T-cell (primary cell): ENCODE measurements around the gene USP5. TPM values are rescaled to one million over a fixed set of nuclear protein-coding genes. Genes with fewer than 3 reads are reported as not detected.
A peak's percentile ranks its signal among the peaks of the same experiment; 100 is the strongest.

ENCODE experiments used
- ATAC-seq, 4 experiments: fragments of 200-7000 bp in 3 of 4; fragments of 150-1000 bp in 1 of 4; cut with Tn5 transposase; replicated peaks in 1 of 4; 1 replicate in 3 of 4; 2 replicates in 1 of 4; pipeline ENCODE4 v1.10.0; 2021; ENCODE audit warnings: moderate library complexity in 3 of 4, mild to moderate bottlenecking in 2 of 4, moderate number of reproducible peaks in 1 of 4
- CTCF ChIA-PET, 2 donors: fragments of 300-600 bp; sonication (Branson Sonifier 250); formaldehyde crosslinking; loops; one replicate each; lab custom pipeline; 2022; ENCODE audit warnings: antibody characterized with exemption in 2 of 2; lab: Charles Lee
- POLR2A ChIA-PET, 2 donors: fragments of 300-600 bp; sonication (Branson Sonifier 250); formaldehyde crosslinking; loops; one replicate each; lab custom pipeline; 2022; ENCODE audit warnings: antibody characterized with exemption in 2 of 2; lab: Charles Lee
- DNase-seq, 35 experiments: peaks; one replicate each; pipeline versions ENCODE4 v3.0.0 to v3.0.0-alpha.2; 2013 to 2023
- H3K27ac ChIP-seq: one replicate; pipeline ENCODE4 v1.5.1; 2013; ENCODE audit warnings: low read length
- H3K27me3 ChIP-seq, 2 experiments: replicated peaks in 1 of 2; 1 replicate in 1 of 2; 2 replicates in 1 of 2; pipeline versions ENCODE4 v1.6.1 to v1.7.0; 2013; ENCODE audit warnings: low read length in 1 of 2, mixed read lengths in 1 of 2; ENCODE audit not compliant: control insufficient read depth in 2 of 2, insufficient read depth in 2 of 2; ENCODE audit errors: extremely low read depth in 1 of 2
- H3K36me3 ChIP-seq, 2 donors: 1 replicate in 1 of 2; 2 replicates in 1 of 2; pipeline versions ENCODE4 v1.6.1 to v1.7.0; 2013; ENCODE audit warnings: low read length in 1 of 2; ENCODE audit not compliant: control insufficient read depth in 2 of 2, insufficient read depth in 1 of 2; ENCODE audit errors: extremely low read depth in 1 of 2
- H3K4me1 ChIP-seq, 2 experiments: 1 replicate in 1 of 2; 2 replicates in 1 of 2; pipeline versions ENCODE4 v1.6.1 to v1.7.0; 2013; ENCODE audit warnings: low read length in 2 of 2, mixed read lengths in 1 of 2; ENCODE audit not compliant: insufficient read depth in 2 of 2, control insufficient read depth in 1 of 2; ENCODE audit errors: extremely low read depth in 1 of 2
- H3K4me3 ChIP-seq, 2 donors: 1 replicate in 1 of 2; 2 replicates in 1 of 2; pipeline versions ENCODE4 v1.5.1 to v1.7.0; 2013; ENCODE audit warnings: mild to moderate bottlenecking in 2 of 2, low read length in 1 of 2, moderate library complexity in 1 of 2; ENCODE audit not compliant: control insufficient read depth in 1 of 2; ENCODE audit errors: extremely low read depth in 1 of 2
- H3K9me3 ChIP-seq: 2 replicates; pipeline ENCODE4 v1.7.0; 2013
- H3K27ac Mint-ChIP-seq, 2 donors: one replicate each; pipeline ENCODE4 v1.8.0; 2020 to 2021; ENCODE audit warnings: mild to moderate bottlenecking in 2 of 2, mixed read lengths in 2 of 2
- H3K27me3 Mint-ChIP-seq, 2 donors: one replicate each; pipeline ENCODE4 v1.8.0; 2021 to 2022; ENCODE audit warnings: mixed read lengths in 2 of 2
- H3K36me3 Mint-ChIP-seq: one replicate; pipeline ENCODE4 v1.8.0; 2021; ENCODE audit warnings: mixed read lengths
- H3K4me1 Mint-ChIP-seq, 3 donors: one replicate each; pipeline ENCODE4 v1.8.0; 2020 to 2022; ENCODE audit warnings: mixed read lengths in 3 of 3, mild to moderate bottlenecking in 1 of 3
- H3K4me3 Mint-ChIP-seq, 3 donors: one replicate each; pipeline ENCODE4 v1.8.0; 2020 to 2022; ENCODE audit warnings: mild to moderate bottlenecking in 3 of 3, mixed read lengths in 3 of 3, moderate library complexity in 3 of 3
- H3K9me3 Mint-ChIP-seq, 3 donors: one replicate each; pipeline ENCODE4 v1.8.0; 2020 to 2022; ENCODE audit warnings: mixed read lengths in 3 of 3
- WGBS: methylation state at CpG from one replicate; pipeline ENCODE4 v1.1.5; 2013; ENCODE audit warnings: missing lambda C conversion rate; ENCODE audit not compliant: insufficient coverage; 5-methylcytosine and 5-hydroxymethylcytosine counted together
- total RNA-seq, 35 experiments: library from RNA in 6 of 35; stranded (reverse) in 6 of 35; fragments of 120-200 nt in 1 of 35; gene quantifications; one replicate each; pipeline versions ENCODE4 v1.2.1 to v1.2.4 and lab custom pipeline; 2013 to 2026

USP5 gene
- total RNA-seq, 5 donors from 2014 or later (not counting 1 experiment from before 2014, with no cell fraction given) = 64.2 to 95.8 (median 85.8) TPM

DNA sequence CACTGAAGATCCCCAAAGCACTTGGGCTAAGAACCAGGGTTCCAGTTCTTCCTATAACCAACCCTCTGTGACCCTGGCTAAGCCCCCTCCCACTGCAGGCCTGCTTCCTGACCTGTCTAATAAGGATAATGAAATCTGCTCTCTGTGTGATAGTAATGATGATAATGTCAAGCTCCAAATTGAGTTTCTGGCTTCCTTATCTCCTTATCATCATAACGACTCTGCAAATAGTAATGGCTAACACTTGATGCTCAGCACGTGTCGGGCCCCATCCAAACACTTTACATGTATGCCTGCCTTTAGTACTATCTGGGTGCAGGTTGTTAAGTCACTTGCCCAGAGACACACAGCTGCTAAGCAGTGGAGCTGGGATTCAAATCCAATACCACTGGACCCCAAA, 35.4 kb upstream of the USP5 start:
- ChIA-PET CTCF (interaction anchor here in 1 of 2 donors (1.1 kb wide), 1 partner anchor 11 kb away, joined by 3 read pairs; no protein-coding TSS in a partner anchor), POLR2A (no interaction called here)
- Histone ChIP-seq H3K4me1 (peaks cover 3 to 13% of the 10 kb centered on the region in 2 experiments), H3K27ac (no peak overlapping the region), H3K4me3 (no peak overlapping the region), H3K9me3 (no peaks in the 10 kb centered on the region), H3K27me3 (peaks cover 0 to 11% of the 10 kb centered on the region in 2 experiments), H3K36me3 (peaks cover 10 to 47% of the 10 kb centered on the region in 2 donors)
- DNase-seq (no peak), ATAC-seq (no peak)
- H3K27me3 Mint-ChIP-seq = peaks cover 0 to 7% of the 10 kb centered on the region in 2 donors
- peaks cover 7 to 17% (median 12%) of the 10 kb centered on the region in 3 donors for H3K4me1 Mint-ChIP-seq
- H3K36me3 Mint-ChIP-seq = peaks cover 23% of the 10 kb centered on the region
- no CpG with 5 or more reads among the region's 3 CpGs for WGBS
- H3K9me3 Mint-ChIP-seq = no peaks in the 10 kb centered on the region
- H3K4me3 Mint-ChIP-seq = no peak overlapping the region
- no peak overlapping the region for H3K27ac Mint-ChIP-seq

DNA sequence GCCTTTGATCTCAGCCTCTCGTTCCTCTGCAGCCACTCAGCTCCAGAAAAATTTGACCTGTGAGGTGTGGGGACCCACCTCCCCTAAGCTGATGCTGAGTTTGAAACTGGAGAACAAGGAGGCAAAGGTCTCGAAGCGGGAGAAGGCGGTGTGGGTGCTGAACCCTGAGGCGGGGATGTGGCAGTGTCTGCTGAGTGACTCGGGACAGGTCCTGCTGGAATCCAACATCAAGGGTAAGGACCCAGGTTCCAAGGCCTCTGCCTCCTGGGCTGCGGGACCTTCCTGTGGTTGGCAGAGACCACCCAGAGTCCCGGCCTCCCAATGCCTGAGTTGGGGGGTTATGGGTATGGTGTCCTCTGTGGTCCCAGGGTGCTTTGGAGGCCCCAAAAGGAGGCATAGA, 34.9 kb upstream of the USP5 start:
- H3K36me3 ChIP-seq = peaks cover 10 to 47% of the 10 kb centered on the region in 2 donors
- Mint-ChIP-seq H3K4me1 (peaks cover 10 to 22% (median 15%) of the 10 kb centered on the region in 3 donors), H3K27ac (no peak overlapping the region), H3K27me3 (peaks cover 0 to 7% of the 10 kb centered on the region in 2 donors), H3K36me3 (peaks cover 23% of the 10 kb centered on the region), H3K4me3 (no peak overlapping the region), H3K9me3 (no peaks in the 10 kb centered on the region)
- no peaks in the 10 kb centered on the region for H3K9me3 ChIP-seq
- no peak overlapping the region for H3K27ac ChIP-seq
- POLR2A ChIA-PET = no interaction called here
- H3K4me3 ChIP-seq = no peak overlapping the region
- H3K4me1 ChIP-seq = peaks cover 3 to 18% of the 10 kb centered on the region in 2 experiments
- CTCF ChIA-PET = interaction anchor here in 1 of 2 donors (1.1 kb wide), 1 partner anchor 11 kb away, joined by 3 read pairs; no protein-coding TSS in a partner anchor
- ATAC-seq = no peak
- 94% methylated on average over 8 of the region's 8 CpGs for WGBS
- no peak for DNase-seq
- peaks cover 0 to 16% of the 10 kb centered on the region in 2 experiments for H3K27me3 ChIP-seq

DNA sequence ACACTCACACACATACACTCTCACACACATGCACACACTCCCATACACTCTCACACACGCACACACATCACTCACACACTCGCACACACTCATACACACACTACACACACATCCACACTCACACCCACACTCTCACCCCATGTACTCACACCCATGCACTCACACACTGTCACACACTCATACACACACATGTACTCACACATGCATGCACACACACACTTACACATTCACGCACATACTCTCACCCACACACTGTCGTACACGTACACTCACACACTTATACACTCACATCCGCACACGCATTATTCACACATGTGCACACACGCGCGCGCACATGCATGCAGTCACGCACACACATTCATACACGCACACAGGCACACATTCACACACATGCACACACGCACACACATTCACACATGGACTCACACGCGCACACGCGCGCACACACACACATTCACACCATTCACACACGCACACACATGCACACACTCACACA, 34.2 kb upstream of the USP5 start:
- H3K36me3 ChIP-seq = peaks cover 10 to 47% of the 10 kb centered on the region in 2 donors
- CTCF ChIA-PET = interaction anchor here in 1 of 2 donors (0.5 kb wide), 1 partner anchor 91 kb away, joined by 3 read pairs; no protein-coding TSS in a partner anchor
- Mint-ChIP-seq H3K9me3 (no peaks in the 10 kb centered on the region), H3K27me3 (peaks cover under 1 to 8% of the 10 kb centered on the region in 2 donors), H3K4me1 (peaks cover 12 to 27% (median 16%) of the 10 kb centered on the region in 3 donors), H3K4me3 (no peak overlapping the region), H3K36me3 (peaks cover 23% of the 10 kb centered on the region), H3K27ac (no peak overlapping the region)
- ATAC-seq = no peak
- no peak overlapping the region for H3K27ac ChIP-seq
- DNase-seq = no peak
- H3K4me1 ChIP-seq = peaks cover 3 to 19% of the 10 kb centered on the region in 2 experiments
- peaks cover 0 to 21% of the 10 kb centered on the region in 2 experiments for H3K27me3 ChIP-seq
- no peaks in the 10 kb centered on the region for H3K9me3 ChIP-seq
- no peak overlapping the region for H3K4me3 ChIP-seq
- WGBS = 83% methylated on average over 16 of the region's 20 CpGs
- POLR2A ChIA-PET = no interaction called here

DNA sequence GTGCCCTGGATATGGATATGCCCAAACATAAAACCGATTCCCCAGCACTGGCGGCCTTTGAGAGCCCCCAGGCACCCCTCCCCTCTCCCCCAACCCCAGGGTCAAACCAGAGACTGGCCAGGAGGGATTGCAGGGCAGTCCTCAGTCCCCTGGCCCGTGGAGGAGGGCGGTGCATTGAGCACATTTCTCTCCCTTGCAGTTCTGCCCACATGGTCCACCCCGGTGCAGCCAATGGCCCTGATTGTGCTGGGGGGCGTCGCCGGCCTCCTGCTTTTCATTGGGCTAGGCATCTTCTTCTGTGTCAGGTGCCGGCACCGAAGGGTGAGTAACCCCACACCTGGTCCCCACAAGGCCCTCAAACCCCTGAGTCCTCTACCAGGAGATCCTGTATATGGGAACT, 33.7 kb upstream of the USP5 start:
- H3K27me3 ChIP-seq = peaks cover 0 to 24% of the 10 kb centered on the region in 2 experiments
- H3K27me3 Mint-ChIP-seq = peaks cover 4 to 14% of the 10 kb centered on the region in 2 donors
- DNase-seq = no peak
- no peak overlapping the region for H3K27ac ChIP-seq
- ATAC-seq = no peak
- H3K9me3 Mint-ChIP-seq = no peaks in the 10 kb centered on the region
- peaks cover 12 to 30% (median 16%) of the 10 kb centered on the region in 3 donors for H3K4me1 Mint-ChIP-seq
- peaks cover 23% of the 10 kb centered on the region for H3K36me3 Mint-ChIP-seq
- H3K27ac Mint-ChIP-seq = no peak overlapping the region
- H3K4me3 Mint-ChIP-seq = no peak overlapping the region
- H3K4me3 ChIP-seq = no peak overlapping the region
- POLR2A ChIA-PET = no interaction called here
- H3K4me1 ChIP-seq = peaks cover 3 to 19% of the 10 kb centered on the region in 2 experiments
- H3K9me3 ChIP-seq = no peaks in the 10 kb centered on the region
- H3K36me3 ChIP-seq = peaks cover 10 to 47% of the 10 kb centered on the region in 2 donors
- CTCF ChIA-PET = interaction anchor here in 1 of 2 donors (0.5 kb wide), 1 partner anchor 92 kb away, joined by 3 read pairs; no protein-coding TSS in a partner anchor
- WGBS = 90% methylated on average over 10 of the region's 10 CpGs

DNA sequence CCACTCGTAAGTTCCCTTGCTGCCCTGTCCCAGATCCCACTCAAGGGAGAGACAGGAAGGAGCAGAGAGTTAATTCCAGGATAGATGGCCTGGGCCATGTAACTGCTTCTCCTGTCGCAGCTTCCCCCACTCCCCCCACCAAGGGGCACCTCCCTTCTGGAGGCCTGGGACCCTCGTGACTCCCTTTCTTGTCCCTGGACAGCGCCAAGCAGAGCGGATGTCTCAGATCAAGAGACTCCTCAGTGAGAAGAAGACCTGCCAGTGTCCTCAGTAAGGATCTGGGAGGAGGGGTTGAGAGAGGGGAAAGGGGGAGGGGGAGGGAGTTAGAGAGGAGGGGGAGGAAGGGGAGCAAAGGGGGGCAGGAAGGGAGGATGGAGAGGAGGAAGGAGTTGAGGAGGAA, 33.3 kb upstream of the USP5 start:
- H3K36me3 ChIP-seq = peaks cover 10 to 47% of the 10 kb centered on the region in 2 donors
- no peaks in the 10 kb centered on the region for H3K9me3 Mint-ChIP-seq
- peaks cover 0 to 28% of the 10 kb centered on the region in 2 experiments for H3K27me3 ChIP-seq
- H3K27ac Mint-ChIP-seq = no peak overlapping the region
- H3K36me3 Mint-ChIP-seq = peaks cover 23% of the 10 kb centered on the region
- peaks cover 12 to 30% (median 16%) of the 10 kb centered on the region in 3 donors for H3K4me1 Mint-ChIP-seq
- DNase-seq (no peak), ATAC-seq (no peak)
- H3K4me3 ChIP-seq = no peak overlapping the region
- CTCF ChIA-PET = interaction anchor here in 1 of 2 donors (0.6 kb wide), 1 partner anchor 48 kb away, joined by 5 read pairs; no protein-coding TSS in a partner anchor
- POLR2A ChIA-PET = interaction anchor here in 1 of 2 donors (0.7 kb wide), 1 partner anchor 10 kb away, joined by 6 read pairs; no protein-coding TSS in a partner anchor
- WGBS = 93% methylated on average over 3 of the region's 5 CpGs
- H3K27me3 Mint-ChIP-seq = peaks cover 4 to 16% of the 10 kb centered on the region in 2 donors
- no peaks in the 10 kb centered on the region for H3K9me3 ChIP-seq
- H3K4me1 ChIP-seq = peaks cover 3 to 19% of the 10 kb centered on the region in 2 experiments
- no peak overlapping the region for H3K4me3 Mint-ChIP-seq
- no peak overlapping the region for H3K27ac ChIP-seq

DNA sequence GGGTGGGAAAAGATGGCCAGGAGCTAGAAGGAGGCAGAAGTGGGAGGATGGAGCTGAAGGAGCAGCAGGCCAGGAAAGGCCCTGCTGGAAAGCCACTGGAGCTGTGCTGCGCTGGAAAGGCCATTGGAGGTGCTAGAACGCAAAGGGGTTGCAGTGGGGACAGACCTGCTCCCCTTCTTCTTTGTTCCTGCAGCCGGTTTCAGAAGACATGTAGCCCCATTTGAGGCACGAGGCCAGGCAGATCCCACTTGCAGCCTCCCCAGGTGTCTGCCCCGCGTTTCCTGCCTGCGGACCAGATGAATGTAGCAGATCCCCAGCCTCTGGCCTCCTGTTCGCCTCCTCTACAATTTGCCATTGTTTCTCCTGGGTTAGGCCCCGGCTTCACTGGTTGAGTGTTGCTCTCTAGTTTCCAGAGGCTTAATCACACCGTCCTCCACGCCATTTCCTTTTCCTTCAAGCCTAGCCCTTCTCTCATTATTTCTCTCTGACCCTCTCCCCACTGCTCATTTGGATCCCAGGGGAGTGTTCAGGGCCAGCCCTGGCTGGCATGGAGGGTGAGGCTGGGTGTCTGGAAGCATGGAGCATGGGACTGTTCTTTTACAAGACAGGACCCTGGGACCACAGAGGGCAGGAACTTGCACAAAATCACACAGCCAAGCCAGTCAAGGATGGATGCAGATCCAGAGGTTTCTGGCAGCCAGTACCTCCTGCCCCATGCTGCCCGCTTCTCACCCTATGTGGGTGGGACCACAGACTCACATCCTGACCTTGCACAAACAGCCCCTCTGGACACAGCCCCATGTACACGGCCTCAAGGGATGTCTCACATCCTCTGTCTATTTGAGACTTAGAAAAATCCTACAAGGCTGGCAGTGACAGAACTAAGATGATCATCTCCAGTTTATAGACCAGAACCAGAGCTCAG, 32.6 kb upstream of the USP5 start:
- no peak overlapping the region for H3K4me3 Mint-ChIP-seq
- no peaks in the 10 kb centered on the region for H3K9me3 Mint-ChIP-seq
- ChIA-PET POLR2A (interaction anchor here in 1 of 2 donors (0.7 kb wide), 1 partner anchor 11 kb away, joined by 6 read pairs; no protein-coding TSS in a partner anchor), CTCF (interaction anchor here in 1 of 2 donors (0.6 kb wide), 1 partner anchor 47 kb away, joined by 5 read pairs; no protein-coding TSS in a partner anchor)
- peaks cover 0 to 35% of the 10 kb centered on the region in 2 experiments for H3K27me3 ChIP-seq
- peak overlapping the region in 1 of 2 donors; percentile 45 for H3K27ac Mint-ChIP-seq
- peaks cover 3 to 19% of the 10 kb centered on the region in 2 experiments for H3K4me1 ChIP-seq
- DNase-seq (no peak), ATAC-seq (no peak)
- peaks cover 19% of the 10 kb centered on the region for H3K36me3 Mint-ChIP-seq
- H3K27ac ChIP-seq = no peak overlapping the region
- peaks cover 10 to 43% of the 10 kb centered on the region in 2 donors for H3K36me3 ChIP-seq
- H3K27me3 Mint-ChIP-seq = peaks cover 4 to 18% of the 10 kb centered on the region in 2 donors
- H3K9me3 ChIP-seq = no peaks in the 10 kb centered on the region
- WGBS = 87% methylated on average over 11 of the region's 13 CpGs
- peaks cover 12 to 30% (median 16%) of the 10 kb centered on the region in 3 donors for H3K4me1 Mint-ChIP-seq
- H3K4me3 ChIP-seq = no peak overlapping the region
